ENCODE measurements around the gene NFKBIE.

GRCh38 chr6:44260011-44260410 lies 5.3 kb downstream of the NFKBIE start:
- no peak for TF ChIP-seq POLR2A (IDR thresholded peaks at IDR 0.05)
- TF ChIP-seq CTCF (IDR thresholded peaks at IDR 0.05) = no peak
- TF ChIP-seq POLR2AphosphoS5 (IDR thresholded peaks at IDR 0.05) = no peak
